GM18526 (cell line): ENCODE results near the gene PLCD3.

Experiments used
- POLR2A ChIP-seq: IDR thresholded peaks from 3 replicates; pipeline ENCODE4 v1.6.1; 2011; ENCODE audit not compliant: insufficient read length; ENCODE audit errors: extremely low read depth

Gene PLCD3

GRCh38 chr17:45132320-45132571 lies at the start of gene PLCD3:
Gene PLCD3 (minus strand): TSS chr17:45132515. CDS start chr17:45132410, 105 bp downstream.
- no peak for TF ChIP-seq POLR2A

- no peak for TF ChIP-seq POLR2A
Measured at GRCh38 chr17:45177563-45177962, 45.2 kb upstream of the PLCD3 start.

DNA sequence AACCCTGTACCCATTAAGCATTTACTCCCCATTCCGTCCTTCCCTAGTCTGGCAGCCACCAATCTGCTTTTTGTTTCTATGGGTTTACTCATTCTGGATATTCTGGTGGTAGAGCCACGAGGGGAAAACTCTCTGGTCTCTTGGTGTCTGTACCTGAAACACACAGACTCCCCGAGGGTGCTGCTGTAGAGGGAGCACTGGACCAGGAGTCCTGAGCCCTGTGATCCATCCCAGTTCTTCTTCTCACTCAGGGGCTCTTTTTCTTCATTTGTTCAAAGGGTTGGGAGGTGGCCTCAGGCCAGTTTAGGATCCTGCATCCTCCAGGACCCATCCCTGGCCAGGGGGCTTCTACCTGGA lies 43.4 kb upstream of the PLCD3 start:
- no peak for TF ChIP-seq POLR2A

- TF ChIP-seq POLR2A: peak; percentile 48
Measured at GRCh38 chr17:45172541-45173286, 40.4 kb upstream of the PLCD3 start.

DNA sequence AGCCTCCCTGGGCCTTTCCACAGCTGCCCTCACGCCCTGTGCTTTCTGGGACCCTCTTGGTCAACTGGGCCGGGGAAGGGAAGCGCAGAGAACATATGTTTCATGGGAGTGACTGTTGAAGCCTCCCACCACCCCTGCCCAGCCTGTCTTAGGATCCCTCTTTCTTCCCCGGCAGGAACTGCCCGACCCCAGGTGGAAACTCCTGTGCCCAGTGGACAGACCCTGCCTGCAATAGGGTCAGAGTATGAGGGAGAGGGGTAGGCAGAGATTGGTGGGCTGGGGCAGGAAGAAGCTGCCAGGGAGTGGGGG lies 39.9 kb upstream of the PLCD3 start:
- no peak for TF ChIP-seq POLR2A

DNA sequence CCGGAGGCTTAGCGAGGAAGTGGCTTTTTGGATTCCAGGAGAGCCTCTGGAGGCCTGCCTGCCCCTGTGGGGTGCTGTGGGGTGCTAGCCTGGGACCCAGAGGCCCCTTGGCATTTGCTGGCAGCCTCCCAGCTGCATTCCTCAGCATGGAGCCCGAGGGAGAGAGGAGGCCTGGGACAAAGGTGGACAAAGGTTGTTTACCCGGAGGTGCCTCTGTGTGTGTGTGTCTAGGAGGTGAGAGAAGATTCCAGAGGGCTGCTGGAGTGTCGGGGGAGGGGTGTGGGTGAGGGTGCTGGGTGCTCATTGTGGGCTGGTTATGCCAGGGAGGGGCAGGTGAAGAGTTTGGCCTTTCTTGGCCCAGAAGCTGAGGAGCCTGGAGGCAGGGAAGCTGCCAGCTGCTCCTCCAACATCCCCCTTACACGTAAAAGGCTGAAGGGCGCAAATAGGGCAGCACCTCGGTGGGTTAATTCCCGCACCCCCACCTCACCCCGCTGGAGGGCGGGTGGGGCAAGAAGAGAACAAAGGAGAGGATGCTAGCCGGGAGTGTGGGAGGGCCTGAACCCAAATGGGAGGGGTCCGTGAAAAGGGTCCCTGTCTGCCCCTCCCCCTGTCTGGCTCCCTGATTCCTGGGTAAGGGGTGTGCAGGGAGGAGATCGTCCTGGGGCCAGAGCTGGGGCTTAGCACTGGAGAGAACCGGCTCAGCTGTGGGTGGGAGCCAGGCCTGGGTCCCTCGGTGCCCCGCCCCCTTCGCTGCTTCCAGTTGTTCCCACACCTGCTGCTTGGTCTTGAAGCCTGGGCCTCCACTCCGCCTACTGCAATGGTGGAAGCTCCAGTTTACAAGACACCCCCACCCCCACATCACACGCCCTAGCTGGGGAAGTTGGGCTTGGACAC lies 39.3 kb upstream of the PLCD3 start:
- TF ChIP-seq POLR2A: no peak

DNA sequence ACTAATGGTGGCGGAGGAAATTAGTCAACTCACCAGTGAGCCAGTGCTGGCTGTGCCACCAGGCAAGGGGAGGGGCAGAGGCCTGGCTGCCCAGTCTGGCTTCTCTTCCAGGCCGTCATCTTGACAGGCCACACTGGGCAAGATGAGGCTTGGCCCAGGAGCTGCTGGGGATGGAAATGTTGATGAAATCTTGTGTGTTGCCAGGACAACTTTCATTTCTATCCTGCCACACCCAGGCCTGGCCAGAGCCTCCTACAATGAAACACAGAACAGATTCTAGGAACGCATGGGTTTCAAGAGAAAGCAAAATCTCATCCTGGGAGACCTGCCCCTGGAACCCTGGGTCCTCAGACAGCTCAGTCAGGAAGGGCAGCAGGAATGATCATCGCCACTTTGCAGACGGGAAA lies 38.6 kb upstream of the PLCD3 start:
- no peak for TF ChIP-seq POLR2A

- no peak for TF ChIP-seq POLR2A
Measured at GRCh38 chr17:45170280-45170930, 38.1 kb upstream of the PLCD3 start.

GRCh38 chr17:45168991-45169752 lies 36.9 kb upstream of the PLCD3 start:
- TF ChIP-seq POLR2A: no peak

- no peak for TF ChIP-seq POLR2A
Measured at GRCh38 chr17:45164734-45165269, 32.5 kb upstream of the PLCD3 start.

- no peak for TF ChIP-seq POLR2A
Measured at GRCh38 chr17:45162025-45162687, 29.8 kb upstream of the PLCD3 start.

GRCh38 chr17:45161288-45162024 lies 29.1 kb upstream of the PLCD3 start, which contains the start of gene HEXIM2:
Gene HEXIM2 (plus strand): TSS chr17:45161875. CDS start chr17:45162794, 919 bp downstream.
- peak; percentile 92 for TF ChIP-seq POLR2A

GRCh38 chr17:45160447-45161287 lies 28.4 kb upstream of the PLCD3 start:
- no peak for TF ChIP-seq POLR2A

DNA sequence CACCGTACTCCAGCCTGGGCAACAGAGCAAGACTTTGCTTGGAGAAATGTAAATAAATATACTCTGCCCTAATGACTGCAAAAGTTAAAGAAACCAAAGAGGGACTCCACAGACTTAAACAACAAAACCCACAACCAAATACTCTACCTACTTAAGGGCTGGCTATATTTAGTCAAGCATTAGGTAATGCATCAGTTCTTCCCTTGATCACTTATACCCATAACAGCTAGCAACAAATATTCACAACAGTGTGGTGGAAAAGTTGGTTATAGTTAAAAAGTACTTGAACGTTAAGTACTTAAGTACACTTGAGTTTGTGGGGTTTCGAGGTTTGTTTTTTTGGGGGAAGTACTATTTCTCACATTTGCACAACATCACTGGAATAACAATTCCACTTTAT lies 23.9 kb upstream of the PLCD3 start:
- TF ChIP-seq POLR2A: no peak

DNA sequence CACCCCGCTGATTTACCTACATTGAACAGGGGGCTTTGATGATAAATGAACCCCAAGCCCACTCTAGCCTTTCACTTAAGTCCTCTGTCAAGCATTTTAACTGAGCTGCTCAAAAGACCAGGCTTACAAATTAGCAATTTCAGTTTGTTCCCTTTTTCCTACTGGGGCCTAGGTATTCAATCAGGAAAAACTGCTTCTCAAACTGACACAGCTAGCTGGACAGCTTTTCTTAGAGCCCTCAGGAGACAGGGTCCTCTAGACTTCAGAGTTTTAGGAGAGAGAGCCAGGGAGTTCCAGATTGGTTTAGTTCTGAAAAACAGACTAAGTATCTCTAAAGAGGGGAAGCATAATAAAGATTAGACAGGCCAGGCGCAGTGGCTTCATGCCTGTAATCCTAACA lies 23.2 kb upstream of the PLCD3 start:
- TF ChIP-seq POLR2A: no peak
